Erythroblast (primary cell): ENCODE data around the gene SLC39A9.
"Not testable (repeated sequence)": the region's sequence is repeated elsewhere in the genome, so short reads cannot be mapped to it uniquely, and the experiment has no call there.

Experiments
- DNase-seq, 2 experiments: peaks; one replicate each; lab custom pipeline; 2025; lab: John Stamatoyannopoulos, UW
- GATA1 ChIP-seq: IDR thresholded peaks from 2 replicates; pipeline ENCODE4 v1.6.1; 2011; ENCODE audit warnings: low read depth, mild to moderate bottlenecking, control low read depth, low read length, moderate library complexity
- POLR2A ChIP-seq: IDR thresholded peaks from 2 replicates; pipeline ENCODE4 v1.6.1; 2011; ENCODE audit warnings: mild to moderate bottlenecking, low read length

The SLC39A9 gene

DNA sequence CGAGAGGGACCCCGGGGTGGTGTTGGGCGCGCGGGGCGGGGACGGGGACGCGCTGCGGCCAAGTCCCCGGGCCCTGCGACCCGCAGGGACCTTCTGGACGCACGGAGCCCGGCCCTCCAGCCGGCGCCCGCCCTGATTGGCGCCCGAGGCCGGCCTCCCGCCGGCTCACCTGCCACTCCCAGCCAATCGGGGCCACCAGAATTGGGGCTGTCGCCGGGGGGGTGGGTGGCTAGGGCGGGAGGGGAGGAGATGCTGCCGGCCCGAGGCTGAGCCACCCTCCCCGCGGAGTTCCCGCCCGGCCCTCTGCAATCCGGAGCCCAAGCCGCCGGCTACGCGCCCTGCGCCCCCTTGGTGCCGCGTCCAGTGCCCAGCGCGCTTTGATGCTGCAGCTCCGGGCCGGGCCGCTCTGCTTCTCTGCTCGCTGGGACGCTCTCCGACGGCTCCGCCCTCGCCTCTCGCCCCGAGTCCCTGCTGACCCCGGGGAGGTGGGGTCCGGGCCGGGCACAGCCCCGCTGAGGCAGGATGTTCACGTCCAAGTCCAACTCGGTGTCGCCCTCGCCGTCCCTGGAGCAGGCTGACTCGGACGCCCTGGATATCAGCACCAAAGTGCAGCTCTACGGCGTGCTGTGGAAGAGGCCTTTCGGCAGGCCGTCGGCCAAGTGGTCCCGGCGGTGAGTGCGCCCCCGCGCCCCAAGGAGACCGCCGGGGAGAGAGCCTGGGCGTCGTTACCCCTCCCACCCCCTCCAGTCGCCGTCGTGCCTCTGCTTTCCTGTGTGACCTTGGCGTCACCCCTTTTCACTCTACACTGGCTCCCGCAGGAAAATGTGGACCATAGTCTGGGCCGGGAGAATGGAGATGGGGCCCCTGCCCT is 86.2 kb downstream of the SLC39A9 start, which contains the start of gene PLEKHD1:
TSS of gene PLEKHD1 (plus strand) at position 285 of the 871 bp plus-strand sequence. CDS start at position 523, 238 bp downstream.
- no peak for DNase-seq
- no peak for TF ChIP-seq POLR2A
- TF ChIP-seq GATA1: no peak

DNA sequence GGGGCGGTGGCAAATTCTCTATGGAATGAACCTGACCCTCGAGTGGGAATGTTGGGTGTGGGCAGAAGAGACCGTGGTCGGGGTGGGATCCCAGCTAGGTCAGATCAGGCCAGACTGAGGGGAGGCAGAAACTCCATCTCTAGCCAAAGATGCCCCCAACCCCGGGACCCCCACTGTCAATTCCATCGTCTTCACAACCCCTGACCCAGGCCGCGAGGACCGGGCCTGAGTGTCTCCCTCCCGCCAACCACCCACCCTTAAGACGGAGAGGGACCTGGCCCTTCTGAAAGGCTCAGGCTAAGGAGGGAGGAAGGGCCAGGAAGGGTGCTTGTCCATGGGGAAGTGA is 86.8 kb downstream of the SLC39A9 start:
- no peak for DNase-seq

DNA sequence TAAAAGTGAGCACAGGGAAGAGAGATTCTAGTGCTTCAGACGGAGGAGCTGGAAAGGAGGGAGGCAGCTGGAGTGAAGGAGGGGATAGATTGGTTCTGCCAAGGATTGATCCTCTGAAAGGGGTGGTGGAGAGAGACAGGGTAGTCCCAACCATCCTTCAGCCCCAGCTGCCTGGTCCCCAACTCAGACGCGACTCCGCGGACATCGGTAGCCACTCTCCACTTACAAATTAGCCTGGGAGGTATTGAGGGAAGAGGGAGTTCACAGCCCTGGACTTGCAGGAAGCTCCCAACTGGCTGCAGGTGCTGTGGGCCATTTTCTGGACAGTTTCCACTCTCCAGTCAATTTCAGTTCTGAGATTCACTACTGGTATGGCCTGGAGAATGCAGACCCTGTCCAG is 87.2 kb downstream of the SLC39A9 start:
- no peak for TF ChIP-seq POLR2A
- TF ChIP-seq GATA1: no peak
- no peak for DNase-seq

More for the DNA sequence above, 86.8 kb downstream of the SLC39A9 start:
- no peak for TF ChIP-seq GATA1
- TF ChIP-seq POLR2A: no peak

DNA sequence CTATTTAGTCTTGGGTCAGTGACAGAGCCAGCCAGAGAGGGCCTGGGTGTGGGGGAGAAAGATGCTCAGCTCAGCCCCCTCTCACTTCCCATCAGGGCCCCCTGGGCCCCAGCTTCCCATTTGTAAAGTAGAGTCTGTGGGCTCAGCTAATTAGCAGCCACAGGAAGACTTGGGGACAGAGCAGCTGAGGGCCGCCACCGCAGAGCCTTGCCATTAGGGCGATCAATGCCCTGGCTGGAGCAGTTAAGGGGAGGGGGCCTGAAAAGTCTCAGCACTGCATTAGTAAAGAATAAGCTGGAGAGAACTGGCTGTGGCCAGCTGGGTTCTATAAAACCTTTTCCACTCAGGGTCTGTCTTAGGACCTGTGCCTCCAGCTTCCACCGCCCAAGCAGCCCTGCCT is 88.7 kb downstream of the SLC39A9 start:
- no peak for DNase-seq
- TF ChIP-seq POLR2A: no peak
- TF ChIP-seq GATA1: no peak

DNA sequence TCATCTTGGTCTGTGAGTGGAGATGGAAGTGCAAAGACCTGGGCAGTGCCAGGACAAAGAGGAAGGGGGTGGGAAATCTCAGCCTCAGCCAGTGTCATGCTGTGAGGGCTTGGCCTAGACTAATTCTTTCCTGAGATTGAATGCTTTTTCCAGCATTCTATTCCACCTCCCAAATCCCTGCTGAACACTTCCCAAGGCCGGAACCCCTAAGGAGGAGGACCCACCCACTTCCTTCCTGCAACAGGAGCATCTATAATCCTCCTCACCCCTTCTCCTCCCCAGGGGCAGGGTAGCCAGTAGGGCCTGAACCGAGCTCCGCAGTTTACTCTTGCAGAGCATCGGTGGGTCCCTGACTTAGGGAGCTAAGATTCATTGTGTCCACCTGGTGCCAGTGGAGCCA is 89.3 kb downstream of the SLC39A9 start:
- TF ChIP-seq GATA1 (no peak), POLR2A (no peak)
- no peak for DNase-seq

DNA sequence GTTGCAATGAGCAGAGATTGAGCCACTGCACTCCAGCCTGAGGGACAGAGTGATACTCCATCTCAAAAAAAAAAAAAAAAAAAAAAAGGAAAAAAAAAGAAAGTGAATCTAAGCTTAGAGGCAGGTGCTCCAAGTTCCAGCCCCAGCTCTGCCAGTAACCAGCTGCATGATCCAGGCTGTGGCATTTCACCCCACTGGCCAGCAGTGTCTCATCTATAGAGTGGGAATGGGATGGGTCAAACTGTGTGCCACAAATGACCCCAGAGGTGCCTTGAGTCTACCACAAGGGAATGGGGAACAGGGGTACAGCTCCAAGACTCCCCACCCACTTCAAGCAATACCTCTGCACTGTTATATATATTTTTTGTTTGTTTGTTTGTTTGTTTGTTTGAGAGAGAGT is 91.0 kb downstream of the SLC39A9 start:
- TF ChIP-seq GATA1: no peak
- no peak for TF ChIP-seq POLR2A
- no peak for DNase-seq

DNA sequence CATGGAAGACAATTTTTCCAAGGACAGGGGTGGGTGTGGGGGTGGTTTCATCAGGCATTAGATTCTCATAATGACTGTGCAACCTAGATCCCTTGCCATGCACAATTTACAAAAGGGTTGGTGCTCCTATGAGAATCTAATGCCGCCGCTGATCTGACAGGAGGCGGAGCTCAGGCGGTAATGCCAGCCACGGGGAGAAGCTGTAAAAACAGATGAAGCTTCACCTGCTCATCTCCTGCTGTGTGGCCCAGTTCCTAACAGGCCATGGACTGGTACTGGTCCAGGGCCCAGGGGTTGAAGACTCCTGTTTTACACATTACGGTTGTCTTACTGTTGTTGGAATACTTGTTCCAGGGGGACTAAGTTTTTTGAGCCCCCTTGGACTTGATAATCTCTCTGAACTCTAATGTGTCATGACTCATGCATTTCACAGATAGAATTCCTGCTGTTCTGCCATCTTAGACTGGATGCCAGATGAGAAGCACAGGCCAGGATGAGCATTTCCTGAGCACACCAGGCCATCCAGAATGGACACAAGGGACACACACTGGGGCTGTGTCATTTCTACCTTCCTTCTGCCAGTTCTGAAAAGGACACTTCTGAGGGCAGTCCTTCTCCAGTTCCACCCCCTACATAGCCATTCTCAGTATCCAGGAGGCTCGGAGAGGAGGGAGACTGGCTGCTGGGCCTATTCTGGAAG is 91.9 kb downstream of the SLC39A9 start:
- TF ChIP-seq GATA1 (no peak), POLR2A (no peak)
- DNase-seq: no peak

DNA sequence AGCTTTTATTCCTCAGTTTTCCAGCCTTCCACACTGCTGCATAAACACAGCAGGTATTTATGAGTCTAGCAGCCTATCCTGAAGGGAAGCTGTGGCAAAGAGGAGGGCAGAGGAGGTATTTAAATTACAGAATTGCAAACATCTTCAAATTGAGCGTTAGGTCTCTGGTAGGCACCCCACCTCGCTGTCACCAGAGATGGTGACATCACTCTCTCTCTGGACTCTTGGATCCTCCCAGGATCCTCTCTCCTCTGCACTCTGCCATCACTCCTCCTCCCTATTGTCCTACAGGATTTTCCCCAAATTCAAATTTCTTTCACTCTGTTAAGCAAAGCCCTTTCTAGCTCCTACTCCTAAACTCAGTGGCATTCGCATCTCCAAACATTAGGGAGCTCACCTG is 92.7 kb downstream of the SLC39A9 start:
- DNase-seq: no peak

DNA sequence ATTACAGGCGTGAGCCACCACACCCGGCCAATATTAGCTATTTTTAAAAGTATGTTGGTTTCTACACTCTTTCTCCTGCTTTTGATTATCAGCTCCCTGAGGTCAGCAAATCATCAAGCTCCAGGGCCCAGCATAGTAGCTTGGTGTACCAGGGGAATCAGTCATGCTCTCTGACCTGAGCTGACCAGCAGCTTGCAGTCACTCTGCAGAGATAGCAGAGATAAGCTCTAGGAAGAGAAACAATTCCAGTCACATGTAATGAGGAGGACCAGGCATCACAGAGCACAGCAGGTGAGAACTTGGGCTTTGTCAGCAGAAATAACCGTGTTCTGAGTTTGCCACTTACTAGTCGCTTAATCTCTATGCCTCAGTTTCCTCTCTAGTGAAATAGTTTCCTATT is 94.5 kb downstream of the SLC39A9 start:
- DNase-seq: no peak
- TF ChIP-seq POLR2A (no peak), GATA1 (no peak)

More for the DNA sequence above, 92.7 kb downstream of the SLC39A9 start:
- TF ChIP-seq POLR2A (no peak), GATA1 (no peak)

DNA sequence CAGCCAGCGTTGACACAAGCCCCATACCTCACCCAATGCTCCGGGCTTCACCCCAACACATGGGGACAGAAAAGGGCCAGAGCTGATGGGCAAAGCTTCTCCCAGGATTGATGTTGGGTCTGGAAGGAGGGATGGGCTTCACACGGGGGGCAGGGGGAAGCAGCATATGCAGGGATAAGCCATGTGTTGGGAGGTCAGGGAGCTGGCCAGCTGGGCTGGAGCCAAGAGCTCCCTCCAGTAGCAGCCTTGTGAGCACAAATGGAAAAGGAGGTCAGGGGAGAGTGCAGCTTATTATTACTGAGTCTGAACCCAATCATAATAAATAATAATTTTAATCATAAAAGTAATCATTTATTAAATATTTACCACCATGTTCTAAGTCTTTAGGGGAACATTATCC is 95.3 kb downstream of the SLC39A9 start:
- TF ChIP-seq GATA1: no peak
- no peak for TF ChIP-seq POLR2A
- DNase-seq: no peak

DNA sequence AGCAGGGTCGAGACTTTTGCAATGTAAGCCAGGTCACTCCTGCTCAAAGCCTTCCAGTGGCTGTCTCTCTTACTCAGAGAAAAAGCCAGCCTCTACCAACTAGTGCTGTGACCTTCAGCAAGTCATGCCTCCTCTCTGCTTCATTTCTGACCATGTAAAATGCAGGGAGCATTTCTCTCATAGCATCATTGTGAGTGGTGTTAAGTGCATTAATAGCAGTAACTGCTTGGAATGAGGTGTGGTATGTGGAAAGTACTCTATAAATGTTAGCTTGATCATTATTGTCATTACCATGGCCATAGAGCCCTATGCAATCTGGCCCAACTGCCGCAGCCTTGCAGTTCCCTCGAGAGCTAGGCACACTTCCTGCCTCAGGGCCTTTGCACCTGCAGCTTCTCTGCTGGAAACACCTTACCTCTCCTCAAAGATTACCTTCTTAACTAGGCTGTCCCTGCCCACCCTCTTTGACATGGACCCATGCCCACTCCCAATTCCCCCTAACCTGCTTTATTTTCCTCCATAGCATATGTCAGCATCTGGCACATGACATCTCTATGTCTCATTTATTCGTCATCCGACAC is 96.9 kb downstream of the SLC39A9 start:
- no peak for DNase-seq
- TF ChIP-seq POLR2A: no peak
- TF ChIP-seq GATA1: no peak

DNA sequence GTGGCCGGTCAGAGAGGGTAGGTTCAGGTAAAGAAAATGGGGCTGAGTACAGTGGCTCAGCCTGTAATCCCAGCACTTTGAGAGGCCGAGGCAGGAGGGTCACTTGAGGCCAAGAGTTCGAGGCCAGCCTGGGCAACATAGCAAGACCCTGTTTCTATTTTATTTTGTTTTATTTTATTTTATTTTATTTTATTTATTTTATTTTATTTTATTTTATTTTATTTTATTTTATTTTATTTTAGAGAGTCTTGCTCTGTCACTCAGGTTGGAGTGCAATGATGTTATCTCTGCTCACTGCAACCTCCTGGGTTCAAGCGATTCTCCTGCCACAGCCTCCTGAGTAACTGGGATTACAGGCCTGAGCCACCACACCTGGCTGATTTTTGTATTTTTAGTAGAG is 99.4 kb downstream of the SLC39A9 start:
- DNase-seq: not testable (repeated sequence)

DNA sequence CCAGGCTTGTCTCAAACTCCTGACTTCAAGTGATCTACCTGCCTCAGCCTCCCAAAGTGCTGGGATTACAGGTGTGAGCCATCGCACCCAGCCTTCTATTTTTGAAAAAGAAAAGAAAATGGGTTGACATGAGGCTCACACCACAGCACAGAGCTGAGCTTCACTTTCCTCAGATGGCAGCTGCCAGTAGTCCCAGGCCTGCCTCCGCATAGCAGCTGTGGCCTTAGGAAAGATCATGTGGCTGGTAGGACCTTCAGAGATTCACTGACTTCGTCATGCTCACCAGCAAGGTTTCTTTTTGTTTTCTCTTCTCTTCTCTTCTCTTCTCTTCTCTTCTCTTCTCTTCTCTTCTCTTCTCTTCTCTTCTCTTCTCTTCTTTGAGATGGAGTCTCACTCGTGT is 99.8 kb downstream of the SLC39A9 start:
- not testable (repeated sequence) for DNase-seq

DNA sequence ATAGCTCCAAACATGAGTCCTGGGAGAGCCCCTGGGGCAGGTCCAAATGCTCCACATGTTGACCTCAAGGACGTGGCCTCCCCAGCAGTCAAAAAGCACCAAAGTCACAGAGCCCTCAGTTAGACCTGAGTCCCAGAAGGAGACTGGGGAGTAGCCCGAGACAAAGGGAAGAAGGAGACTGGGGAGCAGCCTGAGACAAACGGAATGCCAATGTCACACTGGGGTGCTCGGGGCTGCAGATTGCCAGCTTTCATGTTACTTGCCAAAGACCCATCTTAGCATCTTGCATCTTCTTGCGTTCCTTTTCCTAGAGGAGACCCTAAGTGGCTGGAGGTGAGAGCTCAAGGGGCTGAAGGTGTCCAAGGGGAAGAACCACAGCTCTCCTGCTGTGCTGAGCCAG is 100.9 kb downstream of the SLC39A9 start:
- DNase-seq: no peak
- no peak for TF ChIP-seq POLR2A
- no peak for TF ChIP-seq GATA1
